HG03442 (cell line): ENCODE results near the gene TLR9.

Source experiments
- ATAC-seq: cut with Tn5 transposase; IDR thresholded peaks from one replicate; pipeline ENCODE4 v1.9.1; 2021; ENCODE audit warnings: mild to moderate bottlenecking, moderate library complexity; ENCODE audit not compliant: unreplicated experiment

Gene TLR9

DNA sequence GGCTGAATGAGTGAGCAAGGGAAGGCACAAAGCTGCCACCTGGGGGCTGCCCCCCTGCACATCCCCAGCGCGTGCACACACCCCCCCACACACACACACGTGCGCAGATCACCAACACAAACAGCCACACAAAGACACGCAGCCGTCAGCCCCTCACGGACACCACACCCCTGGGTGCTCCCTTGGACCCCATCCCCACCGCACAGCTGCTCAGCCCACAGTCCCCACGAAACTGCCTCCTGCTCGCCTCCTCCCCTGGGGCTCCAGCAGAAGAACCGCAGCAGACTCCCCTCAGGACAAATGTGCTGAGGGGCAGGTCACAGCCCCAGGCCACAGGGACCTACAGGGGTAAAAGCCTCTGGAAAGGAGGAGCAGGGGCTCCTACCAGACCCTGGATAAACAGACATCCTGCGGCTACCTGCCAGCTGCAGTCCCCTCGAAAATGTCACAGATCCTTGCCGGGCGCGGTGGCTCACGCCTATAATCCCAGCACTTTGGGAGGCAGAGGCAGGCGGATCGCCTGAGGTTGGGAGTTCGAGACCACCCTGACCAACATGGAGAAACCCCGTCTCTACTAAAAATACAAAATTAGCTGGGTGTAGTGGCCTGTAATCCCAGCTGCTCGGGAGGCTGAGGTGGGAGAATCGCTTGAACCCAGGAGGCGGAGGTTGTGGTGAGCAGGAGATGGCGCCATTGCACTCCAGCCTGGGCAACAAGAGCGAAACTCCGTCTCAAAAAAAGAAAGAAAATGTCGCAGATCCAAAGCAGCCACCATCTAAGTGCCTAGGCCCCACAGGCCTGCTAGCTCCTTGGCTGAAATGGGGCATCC, 7.0 kb upstream of the TLR9 start:
- no peak for ATAC-seq

DNA sequence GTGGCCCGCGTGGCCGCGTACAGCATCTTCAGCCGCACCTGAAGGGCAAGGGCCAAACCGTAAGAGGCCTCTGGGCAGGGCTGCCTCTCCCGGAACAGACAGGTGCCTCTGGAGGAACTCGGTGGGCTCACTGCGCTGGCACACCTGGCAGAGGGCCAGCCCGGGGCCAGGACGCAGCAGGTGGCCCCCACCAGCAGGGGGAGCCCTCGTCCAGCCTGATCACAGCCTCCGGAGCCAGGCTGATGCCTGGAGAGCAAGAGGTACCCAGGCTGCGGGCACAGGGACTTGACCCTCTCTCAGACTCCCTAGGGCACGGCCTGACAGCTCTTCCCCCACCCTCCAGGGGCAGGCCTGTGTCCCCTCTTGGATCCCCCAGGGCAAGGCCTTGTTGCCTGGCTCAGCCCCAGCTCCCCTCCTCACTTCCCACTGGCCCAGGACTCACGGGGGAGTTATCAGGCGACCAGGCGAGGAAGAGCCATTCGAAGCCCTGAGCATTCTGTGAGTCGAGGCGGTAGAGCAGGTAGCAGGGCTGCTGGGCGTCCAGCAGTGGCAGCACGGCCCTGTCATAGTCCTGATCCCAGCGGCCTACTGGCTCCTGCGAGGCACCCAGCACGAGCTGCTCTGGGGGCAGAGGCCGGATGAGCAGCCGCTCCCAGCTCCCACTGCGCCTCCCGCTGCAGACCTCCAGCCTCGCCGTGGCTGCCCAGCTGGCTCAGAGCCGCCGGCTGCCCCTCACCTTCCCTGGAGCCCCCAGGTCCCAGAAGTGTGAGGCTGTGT, 6.2 kb upstream of the TLR9 start:
- ATAC-seq = no peak

DNA sequence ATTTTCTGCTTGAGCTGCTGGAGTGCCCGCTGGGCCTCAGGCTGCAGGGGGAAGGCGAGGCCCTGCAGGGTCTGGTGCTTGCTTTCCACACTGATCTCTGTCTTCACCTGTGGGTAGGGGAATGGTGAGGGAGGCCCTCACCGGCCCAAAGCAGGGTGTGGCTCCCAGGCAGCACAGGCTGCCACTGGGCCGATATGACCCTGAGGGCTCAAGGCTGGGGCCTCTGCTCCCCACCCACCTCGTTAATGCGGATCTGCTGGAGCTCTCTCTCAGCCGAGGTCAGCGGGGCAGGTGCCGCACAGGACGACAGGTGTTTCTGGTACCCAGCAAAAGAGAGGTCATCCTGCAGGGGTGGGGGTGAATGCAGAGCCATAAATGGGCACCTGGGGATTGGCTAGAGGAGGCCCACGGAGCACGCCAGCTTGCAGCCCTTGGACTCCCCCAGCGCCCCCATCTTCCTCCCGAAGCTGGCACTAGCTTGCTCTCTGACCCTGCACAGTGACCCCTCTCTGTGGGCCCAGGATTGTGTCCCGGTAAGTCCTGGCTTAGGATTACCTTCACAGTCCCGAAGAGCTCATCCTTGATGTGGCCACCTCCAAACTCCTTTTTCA, 5.5 kb upstream of the TLR9 start:
- no peak for ATAC-seq

DNA sequence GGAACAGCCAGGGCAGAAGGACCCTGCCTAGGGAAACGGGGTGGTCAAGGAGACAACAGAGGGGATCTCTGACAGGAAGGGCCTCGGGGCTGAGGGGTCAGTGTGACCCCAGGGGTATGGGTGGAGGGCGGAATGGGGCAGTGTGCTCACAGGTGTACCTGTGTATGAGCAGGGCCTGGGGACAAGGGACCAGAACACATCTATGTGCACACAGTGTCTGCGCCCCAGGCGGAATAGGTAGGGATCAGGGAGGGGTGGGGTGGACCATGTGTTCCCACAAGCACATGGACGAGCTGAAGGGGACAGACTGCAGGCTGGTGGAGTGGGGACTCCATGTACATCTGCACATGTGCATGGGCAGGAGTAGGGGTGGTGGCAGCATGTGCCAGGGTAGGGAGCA, 5.0 kb upstream of the TLR9 start:
- ATAC-seq = no peak

DNA sequence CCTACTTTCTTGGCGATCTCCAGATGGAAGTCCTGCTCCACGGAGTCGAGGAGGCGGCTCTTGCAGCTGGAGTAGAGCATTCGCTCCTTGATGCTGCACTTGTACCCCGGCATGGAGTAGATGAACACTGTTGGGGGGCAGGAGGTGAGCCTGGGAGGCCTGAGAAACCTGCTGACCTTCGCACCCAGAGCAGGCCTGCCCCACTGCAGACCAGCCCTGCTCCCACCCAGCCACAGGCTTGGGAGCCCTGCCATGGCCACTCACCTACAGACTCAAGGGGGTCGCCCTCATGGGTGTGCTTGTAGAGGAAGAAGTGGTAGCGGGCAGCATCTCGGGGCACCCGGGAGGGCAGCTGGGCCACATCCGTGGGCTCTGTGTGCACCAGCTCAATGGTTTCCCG, 4.2 kb upstream of the TLR9 start:
- no peak for ATAC-seq

DNA sequence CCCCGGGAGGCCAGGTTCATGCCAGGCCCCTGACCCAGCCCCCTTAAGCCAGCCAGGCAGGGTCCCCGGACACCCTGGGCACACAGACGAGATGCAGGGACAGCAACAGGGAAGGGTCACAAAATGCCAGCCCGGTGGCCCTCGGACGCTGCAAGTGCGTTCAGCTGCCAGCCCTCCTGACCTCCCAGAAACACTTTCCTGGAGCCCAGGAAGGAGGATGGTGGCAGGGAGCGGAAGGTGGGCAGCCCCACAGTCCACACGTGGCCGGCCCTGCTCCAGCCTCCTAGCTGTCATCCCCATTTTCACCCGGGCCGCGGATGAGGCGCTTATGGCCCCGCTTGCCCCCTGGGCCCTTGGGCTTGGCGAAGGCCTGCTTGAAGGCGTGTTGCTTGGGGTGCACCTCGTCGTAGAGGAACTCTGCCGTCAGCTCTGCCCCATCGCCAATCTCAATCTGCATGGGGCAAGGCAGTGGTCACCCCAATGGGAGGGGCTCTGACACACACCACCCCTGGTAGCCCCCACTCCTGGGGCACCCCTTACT, 3.4 kb upstream of the TLR9 start:
- ATAC-seq = no peak

DNA sequence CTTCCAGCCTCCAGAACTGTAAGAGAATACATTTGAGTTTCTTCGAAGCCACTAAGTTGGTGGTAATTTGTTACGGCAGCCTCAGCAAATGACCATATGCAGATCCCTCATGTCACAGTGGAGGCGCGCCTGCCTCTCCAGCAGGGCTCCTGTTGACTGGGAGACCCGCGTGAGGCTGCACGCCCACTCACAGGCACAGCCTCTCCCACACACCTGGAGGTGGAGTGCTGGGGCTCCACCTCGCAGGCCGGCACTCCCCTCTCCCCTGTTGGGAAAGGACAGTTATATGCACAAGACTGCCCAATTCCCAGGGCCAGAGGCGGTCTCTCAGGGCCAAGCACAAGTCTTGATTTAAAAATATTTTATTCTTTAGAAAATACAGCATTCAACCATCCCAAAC, 2.8 kb upstream of the TLR9 start:
- ATAC-seq = no peak

DNA sequence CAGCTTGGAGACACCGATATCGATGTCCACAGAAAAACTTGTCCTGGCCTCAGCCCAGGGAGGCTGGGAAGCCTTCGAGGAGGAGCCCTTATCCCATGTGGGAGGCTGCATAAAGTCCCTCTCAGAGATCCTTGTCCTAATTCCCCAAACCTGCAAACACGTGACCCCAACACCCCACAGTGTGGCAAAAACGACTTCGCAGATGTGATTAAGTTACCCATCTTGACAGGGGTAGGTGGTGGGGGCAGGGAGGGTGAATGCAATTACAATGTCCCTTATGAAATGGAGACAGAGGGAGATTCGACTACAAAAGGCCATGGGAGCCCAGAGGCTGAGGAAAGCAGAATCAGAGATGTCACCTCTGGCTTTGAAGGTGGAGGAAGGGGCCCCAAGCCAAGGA, 2.3 kb upstream of the TLR9 start:
- ATAC-seq = no peak

DNA sequence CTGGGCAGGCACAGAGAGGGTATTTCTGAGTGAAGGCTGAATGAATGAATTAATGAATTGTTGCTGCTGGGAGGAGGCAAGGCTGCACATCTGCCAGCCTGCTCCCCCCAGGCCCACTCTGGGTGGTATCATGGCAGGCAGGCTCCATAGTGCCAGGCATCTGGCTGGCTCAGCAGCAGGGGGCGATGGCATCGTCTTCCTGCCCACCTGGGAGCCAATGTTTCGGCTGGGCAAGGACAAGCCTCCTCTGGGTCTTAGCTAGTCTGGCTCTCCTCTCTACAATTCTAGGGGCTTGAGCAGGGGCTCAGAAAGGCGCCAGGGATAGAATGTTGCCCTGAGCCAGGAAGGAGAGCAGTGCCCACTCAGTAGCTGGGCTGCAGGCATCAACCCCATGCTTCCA, 1.7 kb upstream of the TLR9 start:
- ATAC-seq = no peak

DNA sequence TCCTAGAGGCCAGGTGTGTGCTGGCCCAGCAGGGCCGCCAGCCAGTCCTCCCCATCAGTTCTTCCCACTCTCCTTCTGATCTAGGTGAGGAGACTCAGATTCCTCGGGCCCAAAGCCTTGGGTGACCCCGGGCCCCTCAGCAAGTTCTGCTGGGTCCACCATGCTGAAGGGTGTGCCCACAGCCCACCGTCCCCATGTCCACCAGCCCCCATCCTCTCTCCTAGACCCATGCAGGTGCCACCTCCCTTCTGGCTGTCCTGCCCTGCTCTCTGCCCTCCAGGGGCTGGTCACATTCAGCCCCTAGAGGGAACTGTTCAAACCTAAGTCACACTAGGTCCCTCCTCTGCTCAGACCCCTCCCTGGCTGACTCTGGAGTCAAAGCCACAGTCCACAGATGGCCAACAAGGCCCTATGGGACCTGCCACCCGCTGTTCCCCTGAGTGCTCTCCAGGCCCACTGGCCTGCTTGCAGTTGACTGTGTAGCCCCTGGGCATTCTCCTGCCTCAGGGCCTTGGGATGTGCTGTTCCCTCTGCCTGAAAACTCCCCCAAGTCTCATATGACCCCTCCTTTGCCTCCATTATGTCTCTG, 878 bp upstream of the TLR9 start:
- no peak for ATAC-seq

DNA sequence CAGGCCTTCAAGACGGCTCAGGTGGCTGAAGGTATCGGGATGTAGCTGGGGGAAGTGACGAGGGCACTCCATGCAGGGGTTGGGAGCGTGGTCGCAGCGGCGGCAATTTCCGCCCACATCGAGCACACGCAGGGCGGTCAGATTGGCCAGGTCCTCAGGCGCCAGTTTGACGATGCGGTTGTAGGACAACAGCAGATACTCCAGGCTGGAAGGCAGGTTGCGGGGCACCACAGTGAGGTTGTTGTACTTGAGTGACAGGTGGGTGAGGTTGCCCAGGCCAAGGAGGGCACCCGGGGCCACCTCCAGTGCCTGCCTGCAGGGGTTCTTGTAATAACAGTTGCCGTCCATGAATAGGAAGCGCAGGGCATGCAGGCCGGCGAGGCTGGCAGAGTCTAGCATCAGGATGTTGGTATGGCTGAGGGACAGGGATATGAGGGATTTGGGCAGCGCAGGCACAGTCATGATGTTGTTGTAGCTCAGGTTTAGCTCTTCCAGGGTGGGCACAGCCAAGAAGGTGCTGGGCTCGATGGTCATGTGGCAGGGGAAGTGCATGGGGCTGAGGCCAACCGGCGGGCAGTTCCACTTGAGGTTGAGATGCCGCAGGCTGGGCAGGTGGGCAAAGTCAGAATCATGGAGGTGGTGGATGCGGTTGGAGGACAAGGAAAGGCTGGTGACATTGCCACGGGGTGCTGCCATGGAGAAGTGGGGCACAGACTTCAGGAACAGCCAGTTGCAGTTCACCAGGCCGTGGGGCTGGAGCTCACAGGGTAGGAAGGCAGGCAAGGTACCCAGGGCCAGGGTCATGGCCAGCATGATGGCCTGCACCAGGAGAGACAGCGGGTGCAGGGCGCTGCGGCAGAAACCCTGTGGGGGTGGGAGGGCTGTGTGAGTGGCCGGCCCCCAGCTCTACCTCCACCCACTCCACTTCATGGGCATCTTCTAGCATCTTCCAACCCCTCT, 1.7 kb downstream of the TLR9 start:
- ATAC-seq = no peak

DNA sequence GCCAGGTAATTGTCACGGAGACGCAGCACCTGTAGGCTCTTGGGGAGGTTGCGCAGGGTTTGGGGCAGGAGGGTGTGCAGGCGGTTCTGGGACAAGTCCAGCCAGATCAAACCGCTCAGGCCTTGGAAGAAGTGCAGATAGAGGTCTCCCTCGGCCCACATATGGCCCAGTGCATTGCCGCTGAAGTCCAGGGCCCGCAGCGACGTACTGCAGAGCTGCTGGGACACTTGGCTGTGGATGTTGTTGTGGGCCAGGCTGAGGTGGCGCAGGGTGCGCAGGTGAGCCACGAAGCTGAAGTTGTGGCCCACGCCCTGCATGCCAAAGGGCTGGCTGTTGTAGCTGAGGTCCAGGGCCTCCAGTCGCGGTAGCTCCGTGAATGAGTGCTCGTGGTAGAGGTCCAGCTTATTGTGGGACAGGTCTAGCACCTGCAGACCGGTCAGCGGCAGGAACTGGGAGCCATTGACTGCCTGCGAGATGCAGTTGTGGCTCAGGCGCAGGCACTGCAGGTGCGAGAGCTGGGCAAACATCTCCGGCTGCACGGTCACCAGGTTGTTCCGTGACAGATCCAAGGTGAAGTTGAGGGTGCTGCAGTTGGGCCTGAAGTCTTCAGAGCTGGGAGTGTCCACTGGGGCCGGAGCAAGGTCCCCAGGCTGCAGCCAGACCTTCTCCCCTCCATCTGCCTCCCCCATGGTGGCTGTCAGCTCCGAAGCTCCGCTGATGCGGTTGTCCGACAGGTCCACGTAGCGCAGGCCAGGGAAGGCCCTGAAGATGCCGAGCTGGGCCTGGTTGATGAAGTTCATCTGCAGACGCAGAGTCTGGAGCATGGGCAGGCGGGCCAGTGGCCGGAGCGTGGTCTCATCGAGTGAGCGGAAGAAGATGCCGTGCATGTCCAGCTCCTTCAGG, 2.9 kb downstream of the TLR9 start:
- no peak for ATAC-seq

DNA sequence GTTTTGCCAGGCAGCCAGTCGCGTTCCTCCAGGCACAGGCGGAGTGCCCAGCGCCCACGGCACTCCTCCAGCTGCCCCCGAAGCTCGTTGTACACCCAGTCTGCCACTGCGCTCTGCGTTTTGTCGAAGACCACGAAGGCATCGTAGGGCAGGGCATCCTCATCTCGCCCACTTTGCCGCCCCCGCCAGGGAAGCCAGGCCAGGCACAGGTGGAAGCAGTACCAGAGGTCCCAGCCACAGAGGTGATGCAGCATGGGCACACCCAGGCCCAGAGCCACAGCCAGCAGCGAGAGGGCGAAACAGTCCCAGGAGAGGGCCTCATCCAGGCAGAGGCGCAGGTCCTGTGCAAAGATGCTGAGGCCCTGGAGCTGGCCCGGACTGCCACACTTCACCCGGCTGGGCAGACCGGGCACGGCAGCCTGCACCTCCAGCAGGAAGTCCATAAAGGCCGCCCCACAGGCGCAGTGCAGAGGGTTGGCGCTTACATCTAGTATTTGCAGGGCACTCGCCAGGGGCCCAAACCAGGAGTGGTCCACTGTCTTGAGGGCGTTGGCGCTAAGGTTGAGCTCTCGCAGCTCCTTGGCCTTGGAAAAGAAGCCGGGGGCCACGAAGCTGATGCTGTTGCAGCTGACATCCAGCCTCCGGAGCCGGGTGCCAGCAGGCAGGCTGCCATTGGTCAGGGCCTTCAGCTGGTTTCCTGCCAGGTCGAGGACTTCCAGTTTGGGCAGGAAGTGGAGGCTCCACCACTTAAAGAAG, 3.7 kb downstream of the TLR9 start:
- no peak for ATAC-seq

DNA sequence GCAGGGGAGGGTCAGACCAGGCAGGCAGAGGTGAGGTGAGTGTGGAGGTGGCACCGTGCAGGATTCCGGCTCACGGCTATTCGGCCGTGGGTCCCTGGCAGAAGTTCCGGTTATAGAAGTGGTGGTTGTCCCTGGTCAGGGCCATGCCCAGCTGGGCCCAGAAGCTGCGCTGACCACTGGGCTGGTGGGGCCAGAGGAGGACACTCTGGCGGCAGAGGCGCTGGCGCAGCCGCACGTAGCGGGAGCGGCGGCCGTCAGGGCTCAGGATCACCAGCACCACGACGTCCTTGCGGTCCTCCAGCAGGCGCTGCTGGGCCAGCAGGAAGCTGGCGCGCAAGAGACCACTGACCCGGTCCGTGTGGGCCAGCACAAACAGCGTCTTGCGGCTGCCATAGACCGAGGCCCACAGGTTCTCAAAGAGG, 4.3 kb downstream of the TLR9 start:
- no peak for ATAC-seq

DNA sequence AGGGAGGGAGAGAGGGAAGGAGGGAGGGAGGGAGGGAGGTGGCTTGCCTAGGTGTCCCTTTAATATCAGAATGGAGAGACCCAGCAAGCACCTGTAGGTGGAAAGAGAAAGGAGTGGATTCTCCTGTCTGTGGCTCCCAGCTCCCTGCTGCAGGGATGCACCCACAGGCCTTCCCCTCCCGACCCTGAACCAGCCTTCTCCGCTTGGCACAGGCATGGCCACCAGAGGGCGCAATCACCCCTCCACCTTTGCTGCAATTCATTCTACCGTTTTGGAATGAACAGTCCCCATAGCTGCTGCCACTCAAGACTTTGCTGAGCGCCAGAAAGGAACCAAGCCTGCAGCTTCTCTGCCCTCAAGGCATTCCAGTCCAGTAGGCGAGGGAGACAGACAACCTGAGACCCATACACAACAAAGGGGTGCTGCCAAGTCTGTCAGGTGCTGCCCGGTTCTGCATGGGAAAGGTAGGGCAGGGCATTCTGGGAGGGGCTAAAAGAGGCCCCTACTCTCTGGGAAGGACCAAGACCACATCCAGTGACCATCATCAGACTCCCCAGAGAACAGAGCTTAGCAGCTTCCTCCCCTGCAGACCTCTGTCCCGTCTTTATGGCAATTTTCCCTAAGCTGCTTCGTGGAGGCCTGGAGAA, 4.9 kb downstream of the TLR9 start:
- no peak for ATAC-seq

DNA sequence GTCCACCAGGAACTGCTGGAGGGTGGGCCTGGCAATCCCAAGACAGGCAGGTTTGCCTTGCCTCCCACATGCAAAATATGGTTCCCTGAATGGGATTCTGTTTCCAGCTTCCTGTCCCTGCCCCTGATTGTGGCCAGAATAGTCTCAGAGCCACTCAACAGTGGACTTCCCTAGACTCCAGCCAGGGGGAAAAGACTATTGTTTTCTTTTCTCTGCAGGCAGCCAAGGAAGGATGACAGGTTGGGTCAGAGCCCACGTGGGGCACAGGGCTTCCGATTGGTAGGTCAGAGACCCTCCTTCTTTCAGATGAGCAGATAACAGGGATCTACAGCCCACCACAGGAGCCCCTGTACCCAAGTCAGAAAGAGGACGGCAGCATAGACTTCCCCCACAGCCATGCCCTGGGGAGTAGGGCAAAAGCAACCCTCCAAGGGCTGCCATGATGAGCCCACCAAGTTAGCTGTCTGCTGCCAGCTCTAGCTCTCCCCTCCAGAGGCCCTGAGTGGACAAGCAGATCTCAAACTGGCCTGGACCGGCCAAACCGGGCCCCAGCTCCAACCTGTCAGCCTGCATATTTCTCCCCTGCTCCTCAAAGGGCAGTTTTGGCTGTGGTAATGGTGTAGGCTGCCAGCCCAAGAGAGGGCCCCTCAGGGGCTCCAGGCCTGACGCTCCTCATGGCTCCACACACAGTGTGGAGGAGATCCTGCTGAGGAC, 6.4 kb downstream of the TLR9 start:
- ATAC-seq = no peak

DNA sequence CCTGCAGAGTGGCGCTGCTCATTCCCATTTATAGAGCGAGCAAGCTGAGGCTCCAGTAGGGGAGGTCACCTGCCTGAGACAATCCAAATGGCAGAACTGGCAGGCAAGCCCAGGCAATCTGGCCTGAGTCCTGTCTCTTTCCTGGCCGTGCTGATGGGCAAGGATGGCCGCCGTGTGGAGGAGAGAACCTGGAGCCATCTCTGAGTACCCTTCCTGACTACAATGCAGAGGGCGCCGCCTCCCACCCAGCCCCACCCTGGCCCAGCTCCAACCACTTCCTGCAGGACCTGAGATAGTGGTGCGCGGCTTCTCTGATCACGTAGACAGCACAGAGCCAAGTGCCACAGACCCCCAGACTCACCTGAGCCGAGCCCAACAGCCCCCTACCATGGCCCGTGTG, 7.0 kb downstream of the TLR9 start:
- no peak for ATAC-seq
